ENCODE measurements around the gene DNAH2.

Gene DNAH2

GRCh38 chr17:7716901-7717755 is at the start of gene DNAH2:
Gene DNAH2 (plus strand): TSS chr17:7717744. CDS start chr17:7719735, 1,991 bp downstream.
- DNase-seq: peak; percentile 89

GRCh38 chr17:7668482-7668881 is 49.1 kb upstream of the DNAH2 start:
- no peak for DNase-seq

GRCh38 chr17:7673239-7673638 is 44.3 kb upstream of the DNAH2 start:
- no peak for DNase-seq

GRCh38 chr17:7674934-7675333 is 42.6 kb upstream of the DNAH2 start:
- no peak for DNase-seq

GRCh38 chr17:7676533-7676932 is 41.0 kb upstream of the DNAH2 start:
- DNase-seq: no peak

- DNase-seq: no peak
Measured at GRCh38 chr17:7677388-7678067, 40.0 kb upstream of the DNAH2 start.

DNA sequence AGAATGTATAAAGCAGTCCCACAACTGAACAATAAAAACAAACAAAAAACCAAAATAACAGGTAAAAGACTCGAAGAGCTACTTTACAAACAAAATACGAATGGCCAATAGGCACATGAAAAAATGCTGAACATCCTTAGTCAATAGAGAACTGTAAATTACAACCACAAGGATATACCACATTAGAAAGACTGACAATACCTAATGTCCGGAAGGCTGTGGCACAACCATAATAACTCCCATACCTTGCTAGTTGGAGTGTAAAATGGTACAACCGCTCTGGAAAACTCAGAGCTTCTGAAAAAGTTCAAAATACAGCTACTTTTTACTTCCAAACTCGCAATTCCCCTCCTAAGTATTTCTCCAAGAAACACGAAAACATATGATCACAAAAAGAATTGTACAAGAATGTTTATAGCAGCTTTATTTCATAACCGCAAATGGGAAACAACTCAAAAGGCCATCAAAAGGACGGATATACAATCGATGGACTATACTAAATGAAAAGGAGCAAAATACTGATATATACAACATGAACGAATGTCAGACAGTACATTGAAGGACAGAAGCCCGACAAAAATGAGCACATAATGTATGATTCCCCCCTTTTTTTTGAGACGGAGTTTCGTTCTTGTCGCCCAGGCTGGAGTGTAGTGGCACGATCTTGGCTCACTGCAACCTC is 32.6 kb upstream of the DNAH2 start:
- DNase-seq: no peak

DNA sequence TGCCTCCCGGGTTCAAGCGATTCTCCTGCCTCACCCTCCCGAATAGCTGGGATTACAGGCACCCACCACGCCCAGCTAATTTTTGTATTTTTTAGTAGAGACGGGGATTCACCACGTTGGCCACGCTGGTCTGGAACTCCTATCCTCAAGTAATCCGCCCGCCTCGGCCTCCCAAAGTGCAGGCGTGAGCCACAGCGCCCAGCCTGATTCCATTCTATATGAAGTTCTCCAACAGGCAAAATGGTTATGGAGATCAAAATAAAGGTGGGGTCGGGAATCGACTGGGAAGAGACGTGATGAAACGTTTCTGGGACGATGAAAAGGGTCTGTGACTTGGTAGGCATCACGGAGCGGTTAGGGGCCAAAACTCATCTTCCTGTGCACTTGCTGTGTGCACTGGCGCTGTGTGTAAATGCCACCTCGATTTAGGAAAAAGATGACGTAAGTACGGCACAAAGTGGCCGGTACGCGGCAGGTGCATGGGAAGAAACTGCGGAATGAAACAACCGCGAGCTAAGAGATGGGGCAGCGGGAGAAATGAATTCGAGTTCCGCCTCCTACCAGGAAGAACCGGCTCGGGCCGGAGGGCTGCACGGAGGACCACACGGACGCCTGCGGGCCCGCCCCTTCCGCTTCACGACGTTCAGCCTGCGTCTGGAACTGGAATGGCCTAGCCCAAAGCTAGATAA is 31.9 kb upstream of the DNAH2 start:
- peak; percentile 77 for DNase-seq

- peak; percentile 78 for DNase-seq
Measured at GRCh38 chr17:7686222-7687071, 31.1 kb upstream of the DNAH2 start.

- DNase-seq: peak; percentile 85
Measured at GRCh38 chr17:7687072-7687907, 30.3 kb upstream of the DNAH2 start, which contains the start of gene TP53. Gene TP53 (minus strand): TSS chr17:7687490. CDS start chr17:7676594, 10,896 bp downstream.

DNA sequence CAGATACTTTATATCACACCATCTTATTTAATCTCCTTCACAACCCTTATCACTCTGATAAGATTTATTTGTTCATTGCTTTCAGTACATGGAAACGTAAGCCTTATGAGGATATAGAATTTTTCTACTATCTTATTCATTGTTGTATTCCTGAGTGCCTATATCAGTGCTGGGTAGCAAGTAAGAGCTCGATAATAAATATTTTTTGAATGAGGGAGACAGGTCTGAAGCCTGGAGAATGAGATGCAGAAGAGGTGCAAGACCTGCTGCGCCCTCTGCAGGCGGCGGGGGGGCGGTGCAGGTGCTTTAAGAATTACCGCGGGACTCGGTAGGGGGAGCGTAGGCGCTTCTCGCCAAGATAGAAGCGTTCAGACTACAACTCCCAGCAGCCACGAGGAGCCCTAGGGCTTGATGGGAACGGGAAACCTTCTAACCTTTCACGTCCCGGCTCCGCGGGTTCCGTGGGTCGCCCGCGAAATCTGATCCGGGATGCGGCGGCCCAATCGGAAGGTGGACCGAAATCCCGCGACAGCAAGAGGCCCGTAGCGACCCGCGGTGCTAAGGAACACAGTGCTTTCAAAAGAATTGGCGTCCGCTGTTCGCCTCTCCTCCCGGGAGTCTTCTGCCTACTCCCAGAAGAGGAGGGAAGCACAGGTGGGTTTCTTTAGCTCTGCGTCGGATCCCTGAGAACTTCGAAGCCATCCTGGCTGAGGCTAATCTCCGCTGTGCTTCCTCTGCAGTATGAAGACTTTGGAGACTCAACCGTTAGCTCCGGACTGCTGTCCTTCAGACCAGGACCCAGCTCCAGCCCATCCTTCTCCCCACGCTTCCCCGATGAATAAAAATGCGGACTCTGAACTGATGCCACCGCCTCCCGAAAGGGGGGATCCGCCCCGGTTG is 29.4 kb upstream of the DNAH2 start, which contains the start of gene WRAP53:
WRAP53 (plus strand) TSS at position 570 of the 900 bp plus-strand sequence; CDS start at position 742, 172 bp downstream.
- peak; percentile 97 for DNase-seq

DNA sequence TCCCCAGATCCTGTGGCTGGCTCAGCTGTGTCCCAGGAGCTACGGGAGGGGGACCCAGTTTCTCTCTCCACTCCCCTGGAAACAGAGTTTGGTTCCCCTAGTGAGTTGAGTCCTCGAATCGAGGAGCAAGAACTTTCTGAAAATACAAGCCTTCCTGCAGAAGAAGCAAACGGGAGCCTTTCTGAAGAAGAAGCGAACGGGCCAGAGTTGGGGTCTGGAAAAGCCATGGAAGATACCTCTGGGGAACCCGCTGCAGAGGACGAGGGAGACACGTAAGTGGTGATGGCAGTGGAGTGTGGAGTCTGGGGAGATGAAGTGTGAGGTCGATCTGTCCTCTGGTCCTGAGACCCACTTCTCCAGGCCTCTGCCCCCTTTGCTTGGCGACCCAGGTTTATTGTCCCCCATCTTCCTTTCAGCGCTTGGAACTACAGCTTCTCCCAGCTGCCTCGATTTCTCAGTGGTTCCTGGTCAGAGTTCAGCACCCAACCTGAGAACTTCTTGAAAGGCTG is 28.7 kb upstream of the DNAH2 start:
- DNase-seq: no peak

- DNase-seq: no peak
Measured at GRCh38 chr17:7695586-7695985, 22.0 kb upstream of the DNAH2 start.

DNA sequence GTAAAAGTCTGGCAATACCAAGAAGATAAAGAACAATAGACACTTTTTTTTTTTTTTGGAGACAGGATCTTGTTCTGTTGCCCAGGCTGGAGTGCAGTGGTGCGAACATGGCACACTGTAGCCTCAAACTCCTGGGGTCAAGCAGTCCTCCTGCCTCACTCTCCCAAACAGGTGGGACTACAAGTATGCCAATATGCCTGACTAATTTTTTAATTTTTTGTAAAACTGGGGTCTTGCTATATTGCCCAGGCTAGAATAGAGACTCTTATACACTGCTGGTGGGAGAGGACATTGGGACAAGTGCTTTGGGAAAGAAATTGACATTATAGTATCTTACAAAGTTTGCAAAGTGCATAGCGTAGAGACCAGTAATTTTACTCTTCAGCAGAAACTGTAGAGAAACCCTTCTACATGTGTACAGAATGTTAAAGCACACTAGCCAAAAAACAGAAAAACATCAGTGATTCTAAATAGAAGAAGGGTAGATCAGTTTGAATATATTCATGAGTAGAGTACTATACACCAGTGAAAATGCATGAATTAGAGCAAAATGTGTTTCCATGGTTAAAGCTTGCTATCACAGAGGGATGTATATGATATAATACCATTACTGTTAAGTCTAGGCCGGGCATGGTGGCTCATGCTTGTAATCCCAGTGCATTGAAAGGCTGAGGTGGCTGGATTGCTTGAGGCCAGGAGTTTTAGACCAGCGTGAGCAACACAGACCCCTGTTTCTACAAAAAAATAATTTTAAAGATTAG is 19.5 kb upstream of the DNAH2 start:
- DNase-seq: no peak

DNA sequence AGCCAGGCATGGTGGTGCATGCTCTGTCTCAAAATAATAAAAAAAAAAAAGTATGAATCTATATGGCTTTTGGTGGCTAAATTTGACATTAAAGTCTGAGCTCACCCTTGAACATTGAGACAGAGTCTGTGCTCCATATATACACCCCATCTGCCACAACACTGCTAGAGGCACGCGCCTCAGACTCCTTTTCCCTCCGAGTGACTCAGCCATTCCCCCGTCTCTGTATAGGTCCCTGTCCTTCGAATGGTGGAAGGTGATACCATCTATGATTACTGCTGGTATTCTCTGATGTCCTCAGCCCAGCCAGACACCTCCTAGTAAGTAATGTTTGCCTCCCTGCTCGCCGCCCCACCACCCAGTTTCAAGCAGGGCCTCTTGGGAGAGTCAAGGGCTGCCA is 17.0 kb upstream of the DNAH2 start:
- DNase-seq: no peak

DNA sequence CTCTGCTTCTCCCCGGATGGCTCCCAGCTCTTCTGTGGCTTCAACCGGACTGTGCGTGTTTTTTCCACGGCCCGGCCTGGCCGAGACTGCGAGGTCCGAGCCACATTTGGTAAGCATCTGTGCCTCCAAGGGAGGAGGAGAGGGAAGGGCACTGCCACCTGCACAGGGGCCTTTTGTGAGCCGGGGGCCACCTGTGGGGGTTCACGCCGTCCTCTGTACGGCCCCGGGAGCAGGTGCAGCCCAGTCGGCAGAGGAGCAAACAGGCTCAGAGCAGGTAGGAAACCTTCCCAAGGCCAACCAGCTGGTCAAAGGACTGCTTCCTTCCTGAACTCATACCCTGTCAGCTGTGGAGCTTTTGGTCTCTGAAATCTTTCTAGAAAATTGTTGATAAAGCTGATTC is 15.9 kb upstream of the DNAH2 start:
- no peak for DNase-seq

DNA sequence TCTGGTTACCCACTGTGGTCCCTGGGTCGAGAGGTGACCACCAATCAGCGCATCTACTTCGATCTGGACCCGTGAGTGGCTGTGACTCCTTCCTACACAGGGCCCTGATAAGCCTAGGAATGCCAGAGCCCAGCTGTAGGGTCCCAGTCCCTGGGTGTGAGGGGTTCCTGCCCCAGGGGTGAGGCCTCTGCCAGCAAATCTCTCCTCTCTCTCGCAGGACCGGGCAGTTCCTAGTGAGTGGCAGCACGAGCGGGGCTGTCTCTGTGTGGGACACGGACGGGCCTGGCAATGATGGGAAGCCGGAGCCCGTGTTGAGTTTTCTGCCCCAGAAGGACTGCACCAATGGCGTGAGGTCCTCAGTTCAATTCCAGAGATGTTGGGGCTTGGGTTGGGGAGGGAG is 14.8 kb upstream of the DNAH2 start:
- no peak for DNase-seq

- DNase-seq: no peak
Measured at GRCh38 chr17:7703584-7704479, 13.7 kb upstream of the DNAH2 start.
